HUES64 (cell line): Measurements from ENCODE around the gene CLEC9A.

Experiments used
- H3K27ac ChIP-seq: 2 replicates; pipeline ENCODE4 v1.7.0; 2013; ENCODE audit warnings: low read depth, low read length, inconsistent platforms
- H3K27me3 ChIP-seq: 2 replicates; pipeline ENCODE4 v1.6.1; 2013; ENCODE audit warnings: mild to moderate bottlenecking, low read length; ENCODE audit not compliant: insufficient read depth
- H3K36me3 ChIP-seq: 2 replicates; pipeline ENCODE4 v1.6.1; 2013; ENCODE audit warnings: mild to moderate bottlenecking, low read length; ENCODE audit not compliant: insufficient read depth
- H3K4me1 ChIP-seq: 2 replicates; pipeline ENCODE4 v1.6.1; 2013; ENCODE audit warnings: mild to moderate bottlenecking, low read length, moderate library complexity; ENCODE audit not compliant: insufficient read depth
- H3K4me3 ChIP-seq: 2 replicates; pipeline ENCODE4 v1.5.1; 2013; ENCODE audit warnings: mild to moderate bottlenecking, low read length, moderate library complexity
- H3K9ac ChIP-seq: 2 replicates; pipeline ENCODE4 v1.6.1; 2013; ENCODE audit warnings: mild to moderate bottlenecking, low read depth, low read length
- H3K9me3 ChIP-seq: 2 replicates; pipeline ENCODE4 v1.6.1; 2013; ENCODE audit warnings: low read depth, low read length; ENCODE audit not compliant: insufficient read depth
- WGBS: fragments of 150-250, 120-280 bp; methylation state at CpG from one replicate; pipeline ENCODE4 v1.1.7; 2013; ENCODE audit warnings: missing lambda C conversion rate; 5-methylcytosine and 5-hydroxymethylcytosine counted together

CLEC9A gene

DNA sequence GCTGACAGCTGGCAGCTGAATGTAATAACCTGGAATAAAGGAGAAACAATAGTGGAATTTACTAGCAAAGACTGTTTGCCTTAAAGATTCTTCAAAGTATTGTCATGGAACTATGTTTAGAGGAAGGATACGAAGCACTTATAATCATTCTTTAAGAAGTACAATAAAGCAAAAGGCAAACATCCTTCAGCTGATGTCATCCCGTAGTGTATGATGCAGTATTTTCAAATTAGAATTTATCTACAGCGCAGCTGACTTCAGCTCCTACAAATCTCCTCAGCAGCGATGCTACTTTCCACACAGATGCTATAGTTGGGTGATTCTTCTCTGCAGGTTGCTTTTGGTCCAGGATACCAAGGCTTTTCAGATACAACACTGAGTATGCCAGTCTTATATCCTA lies 36.8 kb downstream of the CLEC9A start:
- Histone ChIP-seq H3K4me1 (peaks cover 20% of the 10 kb centered on the region; the same call in 1 of the 2 replicates), H3K9ac (no peak overlapping the region), H3K36me3 (no peaks in the 10 kb centered on the region), H3K4me3 (no peak overlapping the region), H3K9me3 (no peaks in the 10 kb centered on the region), H3K27ac (no peak overlapping the region), H3K27me3 (no peaks in the 10 kb centered on the region)
- WGBS: 93% methylated on average over 3 of the region's 4 CpGs

DNA sequence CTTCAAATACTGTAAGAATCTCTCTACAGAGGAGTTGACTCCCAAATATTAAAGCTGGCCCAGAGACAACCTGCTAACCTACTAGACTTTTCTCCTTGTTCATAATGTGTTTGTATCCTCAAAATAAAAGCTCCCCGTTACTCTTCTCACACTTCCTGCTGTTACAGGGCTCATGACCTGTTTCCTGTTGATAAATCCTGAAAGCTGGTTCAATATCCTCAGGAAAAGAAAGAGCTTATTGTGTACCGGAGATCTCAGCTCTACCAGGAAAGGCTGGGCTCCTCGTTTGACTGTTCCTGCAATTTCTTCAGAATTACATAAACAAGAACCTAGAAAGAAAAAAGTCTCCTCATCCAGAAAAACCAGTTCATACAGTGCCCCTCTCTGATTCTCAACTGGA lies 37.5 kb downstream of the CLEC9A start:
- Histone ChIP-seq H3K9ac (no peak overlapping the region), H3K27me3 (no peaks in the 10 kb centered on the region), H3K4me1 (peaks cover 20% of the 10 kb centered on the region; the same call in 1 of the 2 replicates), H3K27ac (no peak overlapping the region), H3K4me3 (no peak overlapping the region), H3K36me3 (no peaks in the 10 kb centered on the region), H3K9me3 (no peaks in the 10 kb centered on the region)
- 84% methylated on average over 3 of the region's 3 CpGs for WGBS

DNA sequence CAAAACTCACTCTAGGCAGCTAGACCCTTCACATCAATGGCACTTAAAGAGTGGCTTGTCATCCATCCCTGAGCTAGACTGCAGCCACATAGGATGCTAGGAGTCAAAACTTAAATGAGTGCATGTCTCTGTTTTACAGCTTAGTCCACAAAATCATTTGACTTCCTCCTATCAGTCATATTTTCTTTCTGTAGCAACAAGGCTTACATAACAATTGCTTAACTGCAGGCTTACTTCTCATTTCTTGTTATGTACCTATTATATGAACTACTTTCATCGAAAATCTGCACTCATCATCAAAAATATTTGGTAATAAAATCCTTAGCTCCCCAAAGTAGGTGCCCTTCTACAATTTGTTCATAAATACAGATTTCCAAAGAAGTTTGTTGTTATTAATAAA lies 38.2 kb downstream of the CLEC9A start:
- H3K4me3 ChIP-seq: no peak overlapping the region
- no peaks in the 10 kb centered on the region for H3K9me3 ChIP-seq
- no peak overlapping the region for H3K27ac ChIP-seq
- H3K9ac ChIP-seq: no peak overlapping the region
- H3K27me3 ChIP-seq: no peaks in the 10 kb centered on the region
- 100% methylated on average over 1 of the region's 1 CpG for WGBS
- peaks cover 20% of the 10 kb centered on the region; the same call in 1 of the 2 replicates for H3K4me1 ChIP-seq
- H3K36me3 ChIP-seq: no peaks in the 10 kb centered on the region

DNA sequence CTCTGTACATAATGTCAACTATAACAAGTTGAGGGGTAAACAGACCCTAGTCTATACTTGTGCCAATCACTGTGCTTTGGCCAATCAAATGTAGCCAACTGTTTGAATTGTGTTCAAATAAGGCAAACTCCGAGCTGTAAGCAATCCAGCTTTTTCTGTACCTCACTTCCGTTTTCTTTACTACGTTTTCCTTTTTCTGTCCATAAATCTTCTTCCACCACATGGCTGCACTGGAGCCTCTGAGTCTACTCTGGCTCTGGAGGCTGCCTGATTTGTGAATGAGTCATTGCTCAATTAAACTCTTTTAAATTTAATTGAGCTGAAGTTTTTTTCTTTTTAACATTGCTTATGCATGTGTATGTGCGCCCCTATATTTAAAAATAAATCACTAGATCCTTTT lies 38.6 kb downstream of the CLEC9A start:
- Histone ChIP-seq H3K4me3 (no peak overlapping the region), H3K4me1 (peaks cover 20% of the 10 kb centered on the region; the same call in 1 of the 2 replicates), H3K9ac (no peak overlapping the region), H3K36me3 (no peaks in the 10 kb centered on the region), H3K9me3 (no peaks in the 10 kb centered on the region), H3K27ac (no peak overlapping the region), H3K27me3 (no peaks in the 10 kb centered on the region)
- 96% methylated on average over 4 of the region's 4 CpGs for WGBS

DNA sequence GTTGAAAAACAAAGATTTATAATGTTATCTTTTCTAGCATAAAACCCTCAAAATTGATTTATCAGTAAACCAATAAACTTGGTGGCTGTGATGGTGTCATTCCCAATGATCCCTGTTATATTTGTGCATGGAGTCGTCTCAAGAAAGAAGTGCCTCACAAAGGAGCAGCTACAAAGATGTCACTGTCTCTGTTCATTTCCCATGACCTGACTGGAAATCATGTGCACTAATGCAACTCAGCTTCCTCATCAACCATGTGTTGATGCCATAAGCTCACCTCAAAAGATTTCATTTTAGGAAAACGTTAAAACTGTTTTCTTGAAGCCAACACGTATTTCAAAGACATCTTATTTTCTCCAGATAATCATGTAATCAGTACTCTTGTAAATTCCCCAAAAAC lies 39.5 kb downstream of the CLEC9A start:
- no peak overlapping the region for H3K9ac ChIP-seq
- WGBS: 30% methylated on average over 3 of the region's 3 CpGs
- H3K4me1 ChIP-seq: peaks cover 20% of the 10 kb centered on the region; the same call in 1 of the 2 replicates
- no peak overlapping the region for H3K27ac ChIP-seq
- H3K4me3 ChIP-seq: no peak overlapping the region
- no peaks in the 10 kb centered on the region for H3K9me3 ChIP-seq
- H3K27me3 ChIP-seq: no peaks in the 10 kb centered on the region
- H3K36me3 ChIP-seq: no peaks in the 10 kb centered on the region

DNA sequence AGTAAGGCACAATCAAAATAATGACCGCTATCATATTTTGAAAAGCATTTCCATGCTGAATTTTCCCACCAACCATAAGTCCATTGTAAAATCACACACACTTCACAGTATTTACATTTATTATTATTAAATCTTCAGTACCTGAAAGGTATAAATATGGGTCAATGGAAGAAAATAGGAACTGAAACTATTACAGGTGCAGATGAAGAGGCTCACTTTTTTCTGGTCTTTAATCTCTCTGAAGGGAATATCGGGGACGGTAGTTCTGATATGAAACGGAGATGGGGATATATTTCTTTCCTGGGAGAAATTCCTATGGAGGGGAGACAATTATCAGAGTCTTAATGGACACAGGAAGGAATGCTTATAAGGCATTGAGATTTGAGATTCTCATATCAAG lies 39.9 kb downstream of the CLEC9A start:
- H3K4me3 ChIP-seq: no peak overlapping the region
- H3K9me3 ChIP-seq: no peaks in the 10 kb centered on the region
- H3K27me3 ChIP-seq: no peaks in the 10 kb centered on the region
- WGBS: 93% methylated on average over 4 of the region's 4 CpGs
- H3K9ac ChIP-seq: no peak overlapping the region
- H3K4me1 ChIP-seq: peaks cover 19% of the 10 kb centered on the region; the same call in 1 of the 2 replicates
- H3K36me3 ChIP-seq: no peaks in the 10 kb centered on the region
- H3K27ac ChIP-seq: no peak overlapping the region

DNA sequence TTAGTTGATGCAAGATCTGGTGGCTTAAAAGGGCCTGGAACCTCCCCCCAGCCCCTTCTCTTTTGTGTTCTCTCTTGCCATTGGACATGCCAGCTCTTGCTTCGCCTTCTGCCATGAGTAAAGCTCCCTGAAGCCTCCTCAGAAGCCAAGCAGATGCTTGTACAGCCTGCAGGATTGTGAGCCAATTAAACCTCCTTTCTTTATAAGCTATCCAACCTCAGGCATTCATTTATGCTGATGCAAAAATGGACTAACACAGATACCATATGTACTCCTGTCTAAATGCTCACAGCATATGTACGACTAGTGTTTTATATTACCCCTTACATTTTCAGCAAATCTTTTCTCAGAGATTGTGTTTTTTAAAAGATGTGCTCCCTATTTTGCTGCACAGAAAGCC lies 41.6 kb downstream of the CLEC9A start:
- Histone ChIP-seq H3K4me1 (peaks cover 12% of the 10 kb centered on the region; the same call in 1 of the 2 replicates), H3K36me3 (no peaks in the 10 kb centered on the region), H3K27me3 (no peaks in the 10 kb centered on the region), H3K27ac (no peak overlapping the region), H3K4me3 (no peak overlapping the region), H3K9ac (no peak overlapping the region), H3K9me3 (no peaks in the 10 kb centered on the region)
- WGBS: 94% methylated on average over 2 of the region's 2 CpGs

DNA sequence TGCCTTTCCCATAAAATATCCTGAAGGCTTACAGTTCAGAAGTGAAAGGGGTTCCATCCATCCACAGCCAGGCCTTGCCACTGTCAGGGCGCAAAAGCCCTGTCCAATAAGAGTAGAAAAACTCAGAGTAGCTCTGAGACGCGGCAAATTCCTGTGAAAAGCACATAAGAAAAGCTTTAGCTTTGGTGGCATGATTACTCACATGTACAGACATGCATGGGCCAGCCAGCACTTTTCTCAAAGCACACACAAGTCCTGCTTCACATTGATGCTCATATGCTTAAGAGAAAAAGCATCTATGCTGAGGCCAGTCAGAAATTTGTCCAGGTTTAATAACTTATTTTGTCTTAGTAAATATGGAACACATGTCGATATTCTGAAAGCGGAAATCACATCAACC lies 42.8 kb downstream of the CLEC9A start:
- Histone ChIP-seq H3K4me1 (0 out of 2 replicates have a peak, but pooled peaks cover under 1% of the 10 kb centered on the region), H3K36me3 (no peaks in the 10 kb centered on the region), H3K4me3 (no peak overlapping the region), H3K27ac (no peak overlapping the region), H3K9ac (no peak overlapping the region), H3K9me3 (no peaks in the 10 kb centered on the region), H3K27me3 (no peaks in the 10 kb centered on the region)
- 98% methylated on average over 5 of the region's 5 CpGs for WGBS

DNA sequence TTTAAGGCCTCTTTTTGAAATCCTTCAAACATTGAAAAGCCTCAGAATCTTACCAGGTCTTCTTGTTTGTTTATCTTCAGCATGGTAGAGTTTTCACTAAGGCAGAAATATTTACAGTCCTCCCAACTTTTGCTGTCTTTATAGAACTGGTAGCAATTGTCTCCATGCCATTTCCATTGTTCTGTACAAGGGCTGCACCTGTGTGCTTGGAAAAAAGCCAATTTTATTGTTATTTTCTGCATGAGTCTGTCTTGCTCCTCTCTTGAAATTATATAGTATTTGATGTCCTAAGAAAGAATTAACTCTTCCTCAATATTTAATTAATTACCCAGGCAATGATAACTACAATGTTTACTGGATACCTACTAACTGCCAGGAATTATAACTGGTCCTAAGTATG lies 45.0 kb downstream of the CLEC9A start:
- Histone ChIP-seq H3K4me3 (no peak overlapping the region), H3K9ac (no peak overlapping the region), H3K27ac (no peak overlapping the region), H3K4me1 (no peaks in the 10 kb centered on the region), H3K9me3 (no peaks in the 10 kb centered on the region), H3K36me3 (no peaks in the 10 kb centered on the region), H3K27me3 (no peaks in the 10 kb centered on the region)

DNA sequence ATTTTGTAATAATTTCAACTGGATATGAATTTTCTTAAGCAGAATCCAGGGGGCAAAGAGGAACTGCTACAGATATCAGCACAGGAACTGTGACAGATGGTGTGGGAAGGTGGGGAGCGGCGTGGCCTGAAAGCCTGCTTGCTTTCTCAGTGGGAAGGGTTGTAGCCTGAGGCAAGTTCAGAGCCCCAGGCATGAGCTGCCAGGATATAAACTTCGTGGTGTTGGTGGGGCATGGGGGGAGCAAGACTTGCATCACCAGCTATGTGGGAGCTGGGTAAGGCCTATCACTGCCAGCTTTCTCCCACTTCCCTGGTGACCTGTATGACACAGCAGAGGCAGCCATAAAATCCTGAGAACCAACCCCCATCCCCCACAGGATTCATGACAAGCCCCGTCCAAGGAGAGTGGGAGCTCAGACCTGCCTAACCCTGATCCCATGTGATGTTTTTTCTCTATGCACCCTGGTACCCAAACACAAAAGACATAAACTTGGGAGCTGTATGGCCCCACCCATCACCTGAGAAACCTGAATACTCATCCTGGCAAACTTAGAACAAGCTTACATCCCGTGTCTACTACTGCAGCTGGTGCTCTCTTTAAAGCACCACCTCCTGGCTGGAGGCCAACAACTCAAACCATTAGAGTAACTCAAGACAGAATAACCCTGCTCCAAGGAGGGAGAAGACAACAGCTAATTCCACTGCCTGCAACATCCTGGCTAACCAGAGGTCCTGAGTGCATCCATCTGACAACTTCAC lies 51.8 kb downstream of the CLEC9A start:
- H3K4me1 ChIP-seq: no peaks in the 10 kb centered on the region
- no peaks in the 10 kb centered on the region for H3K27me3 ChIP-seq
- no peaks in the 10 kb centered on the region for H3K36me3 ChIP-seq
- no peaks in the 10 kb centered on the region for H3K9me3 ChIP-seq
- H3K27ac ChIP-seq: no peak overlapping the region
- WGBS: 83% methylated on average over 5 of the region's 5 CpGs
- no peak overlapping the region for H3K9ac ChIP-seq
- no peak overlapping the region for H3K4me3 ChIP-seq

DNA sequence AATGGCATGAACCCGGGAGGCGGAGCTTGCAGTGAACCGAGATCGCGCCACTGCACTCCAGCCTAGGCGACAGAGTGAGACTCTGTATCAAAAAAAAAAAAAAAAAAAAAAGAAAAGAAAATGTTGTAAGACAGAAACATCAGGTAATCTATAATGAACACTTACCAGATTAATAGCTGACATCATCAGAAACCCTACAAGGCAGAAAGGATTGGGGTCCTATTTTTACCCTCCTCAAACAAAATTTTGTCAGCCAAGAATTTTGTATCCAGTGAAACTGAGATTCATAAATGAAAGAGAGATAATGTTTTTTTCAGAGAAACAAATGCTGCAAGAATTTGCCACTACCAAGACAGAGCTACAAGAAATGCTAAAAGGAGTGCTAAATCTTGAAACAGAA lies 54.3 kb downstream of the CLEC9A start:
- Histone ChIP-seq H3K9me3 (no peaks in the 10 kb centered on the region), H3K36me3 (no peaks in the 10 kb centered on the region), H3K4me3 (no peak overlapping the region), H3K27me3 (no peaks in the 10 kb centered on the region), H3K9ac (no peak overlapping the region), H3K4me1 (peaks cover 7% of the 10 kb centered on the region), H3K27ac (no peak overlapping the region)
- WGBS: 78% methylated on average over 5 of the region's 6 CpGs

DNA sequence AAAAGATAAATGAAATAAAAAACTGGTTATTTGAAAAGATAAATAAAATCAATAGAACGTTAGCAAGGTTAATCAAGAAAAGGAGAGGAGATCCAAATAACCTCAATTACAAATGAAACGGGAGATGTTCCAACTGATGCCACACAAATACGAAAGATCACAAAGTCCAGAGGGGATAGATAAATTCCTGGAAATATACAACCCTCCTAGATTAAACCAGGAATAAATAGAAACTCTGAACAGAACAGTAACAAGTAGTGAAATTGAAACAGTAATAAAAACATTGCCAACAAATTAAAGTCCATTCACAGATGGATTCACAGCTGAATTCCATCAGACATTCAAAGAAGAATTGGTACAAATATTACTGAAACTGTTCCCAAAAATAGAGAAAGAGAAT lies 55.9 kb downstream of the CLEC9A start:
- no peaks in the 10 kb centered on the region for H3K9me3 ChIP-seq
- H3K4me3 ChIP-seq: no peak overlapping the region
- H3K27ac ChIP-seq: no peak overlapping the region
- peaks cover 15% of the 10 kb centered on the region for H3K4me1 ChIP-seq
- H3K27me3 ChIP-seq: no peaks in the 10 kb centered on the region
- no peaks in the 10 kb centered on the region for H3K36me3 ChIP-seq
- WGBS: 100% methylated on average over 2 of the region's 3 CpGs
- no peak overlapping the region for H3K9ac ChIP-seq
